ENCODE results near the gene CDKL1. TPM values are rescaled to one million over a fixed set of nuclear protein-coding genes. Genes with fewer than 3 reads are reported as not detected.
A peak's percentile ranks its signal among the peaks of the same experiment; 100 is the strongest.

CDKL1 gene
- polyA plus RNA-seq, 1 of the 3 experiments (the other 2 are of a cell fraction): 2.5 TPM

- peak; percentile 98 for DNase-seq
- peak within 1 kb of the TSS; percentile 94 for H2AFZ ChIP-seq (ENCODE audit: low read depth)
- H3K4me3 ChIP-seq (ENCODE audit: low read depth in 2 of 2, low read length in 1 of 2): peak within 1 kb of the TSS; percentile 64 to 69
- peaks cover 0 to 17% of the 10 kb centered on the region in 2 experiments for H3K36me3 ChIP-seq (replicated peaks in 1 of 2; ENCODE audit: control insufficient read depth in 1 of 2, insufficient read depth in 2 of 2, low read length in 1 of 2)
- peaks cover 52% of the 10 kb centered on the region for H3K79me2 ChIP-seq (ENCODE audit: insufficient read depth)
- WGBS (ENCODE audit: low lambda C conversion rate): 0% methylated on average over 23 of the region's 83 CpGs
- peak within 1 kb of the TSS; percentile 91 for H3K4me2 ChIP-seq
- H3K9me2 ChIP-seq: peaks cover 3% of the 10 kb centered on the region; the same call in 1 of the 2 replicates
- no peaks in the 10 kb centered on the region for H3K9me3 ChIP-seq
- no peaks in the 10 kb centered on the region for H4K20me1 ChIP-seq (ENCODE audit: insufficient read depth)
- ChIA-PET CTCF (interaction anchor here (0.5 to 3.8 kb wide), 12 partner anchors 9 to 1078 kb away, joined by 3 to 25 read pairs (median 4); partner anchors contain the start of gene MAP4K5), POLR2A (interaction anchor here (0.6 to 2.0 kb wide), 9 partner anchors 9 to 249 kb away, joined by 3 to 7 read pairs (median 4); partner anchors contain the start of genes ATL1, CDKL1, MAP4K5 and VCPKMT)
- no peaks in the 10 kb centered on the region for H3K27me3 ChIP-seq (ENCODE audit: insufficient read depth)
- H3K9ac ChIP-seq: peak within 1 kb of the TSS; percentile 78
- TF ChIP-seq MAX (IDR thresholded peaks at IDR 0.05; ENCODE audit: low read depth): peak; percentile 98
- TF ChIP-seq SIN3A (IDR thresholded peaks at IDR 0.05; ENCODE audit: borderline replicate concordance, low read depth, low read length): peak; percentile 17; the same call in 1 of the 2 replicates
- TF ChIP-seq CTCF (IDR thresholded peaks at IDR 0.05): 0 out of 2 replicates have a peak, but pooled peaks have one; percentile 4
- no peak for TF ChIP-seq RXRA (IDR thresholded peaks at IDR 0.05; ENCODE audit: borderline replicate concordance, low read depth)
- TF ChIP-seq USF2 (IDR thresholded peaks at IDR 0.05; ENCODE audit: borderline replicate concordance, low read depth, low read length): peak; percentile 40; the same call in 1 of the 2 replicates
- no peak for TF ChIP-seq TEAD4 (IDR thresholded peaks at IDR 0.05; ENCODE audit: borderline replicate concordance, insufficient read depth)
- peak; percentile 81 for TF ChIP-seq POLR2AphosphoS5 (IDR thresholded peaks at IDR 0.05; ENCODE audit: low read depth, low read length)
- TF ChIP-seq NRF1 (IDR thresholded peaks at IDR 0.05; ENCODE audit: low read depth, low read length): 0 out of 2 replicates have a peak, but pooled peaks have one; percentile 20
- peak; percentile 41; the same call in 1 of the 2 replicates for TF ChIP-seq GABPA (IDR thresholded peaks at IDR 0.05; ENCODE audit: low read depth)
- 0 out of 2 replicates have a peak, but pooled peaks have one; percentile 61 for TF ChIP-seq MXI1 (IDR thresholded peaks at IDR 0.05; ENCODE audit: low read depth, low read length)
- no peak; the same call in none of the 2 replicates for TF ChIP-seq TAF1 (IDR thresholded peaks at IDR 0.05; ENCODE audit: borderline replicate concordance, low read depth, low read length)
- TF ChIP-seq ELF1 (IDR thresholded peaks at IDR 0.05): peak; percentile 65; the same call in 1 of the 2 replicates
- peak; percentile 84 for TF ChIP-seq USF1 (IDR thresholded peaks at IDR 0.05; ENCODE audit: borderline replicate concordance, low read depth)
- peaks cover 6 to 7% of the 10 kb centered on the region in 2 experiments; a peak in 2 of 4 replicates for H3K4me1 ChIP-seq (ENCODE audit: control insufficient read depth in 1 of 2, insufficient read depth in 2 of 2, low read depth in 1 of 2, low read length in 1 of 2)
- peak within 1 kb of the TSS; percentile 88 to 89 for H3K27ac ChIP-seq (ENCODE audit: low read depth in 2 of 2, low read length in 1 of 2)
- H3F3A ChIP-seq (replicated peaks; ENCODE audit: insufficient read depth): peaks cover 2% of the 10 kb centered on the region
Measured at GRCh38 chr14:50311972-50312733, 84.5 kb downstream of the CDKL1 start, which contains the start of the genes DMAC2L and L2HGDH. Gene DMAC2L (plus strand): TSS chr14:50312324. CDS start chr14:50321488, 9,164 bp downstream. Gene L2HGDH (minus strand): TSS chr14:50312229. CDS start chr14:50312150, 79 bp downstream.
